Ishikawa (cell line): ENCODE data around the gene CCDC187.

Experiments used
- CEBPB ChIP-seq: IDR thresholded peaks from 2 replicates; pipeline ENCODE4 v1.6.1; 2012
- CREB1 ChIP-seq: IDR thresholded peaks from 2 replicates; pipeline ENCODE4 v1.6.1; 2012; ENCODE audit warnings: low read depth
- EGR1 ChIP-seq: IDR thresholded peaks from 2 replicates; pipeline ENCODE4 v1.6.1; 2012
- EP300 ChIP-seq: IDR thresholded peaks from 2 replicates; pipeline ENCODE4 v1.6.1; 2012; ENCODE audit warnings: borderline replicate concordance
- FOXM1 ChIP-seq: IDR thresholded peaks from 2 replicates; pipeline ENCODE4 v1.6.1; 2012; ENCODE audit warnings: low read depth, borderline replicate concordance
- NFIC ChIP-seq: IDR thresholded peaks from 2 replicates; pipeline ENCODE4 v1.6.1; 2012
- RAD21 ChIP-seq: IDR thresholded peaks from 2 replicates; pipeline ENCODE4 v1.6.1; 2012; ENCODE audit warnings: low read depth
- TAF1 ChIP-seq: IDR thresholded peaks from 2 replicates; pipeline ENCODE4 v1.6.1; 2012; ENCODE audit warnings: low read depth, mild to moderate bottlenecking
- TCF12 ChIP-seq: IDR thresholded peaks from 2 replicates; pipeline ENCODE4 v1.6.1; 2012; ENCODE audit warnings: low read depth
- TEAD4 ChIP-seq: IDR thresholded peaks from 2 replicates; pipeline ENCODE4 v1.6.1; 2012
- YY1 ChIP-seq: IDR thresholded peaks from 2 replicates; pipeline ENCODE4 v1.6.1; 2012; ENCODE audit warnings: low read depth
- ZBTB7A ChIP-seq: IDR thresholded peaks from 2 replicates; pipeline ENCODE4 v1.6.1; 2012; ENCODE audit warnings: low read depth
- TF ChIP-seq, protein P1 (sequence below): IDR thresholded peaks from 2 replicates; pipeline ENCODE4 v1.6.1; 2012
- TF ChIP-seq, protein P2 (sequence below): IDR thresholded peaks from 2 replicates; pipeline ENCODE4 v1.6.1; 2012
- TF ChIP-seq, protein P3 (sequence below): IDR thresholded peaks from 2 replicates; pipeline ENCODE4 v1.6.1; 2012; ENCODE audit warnings: low read depth, mild to moderate bottlenecking

CCDC187 gene

DNA sequence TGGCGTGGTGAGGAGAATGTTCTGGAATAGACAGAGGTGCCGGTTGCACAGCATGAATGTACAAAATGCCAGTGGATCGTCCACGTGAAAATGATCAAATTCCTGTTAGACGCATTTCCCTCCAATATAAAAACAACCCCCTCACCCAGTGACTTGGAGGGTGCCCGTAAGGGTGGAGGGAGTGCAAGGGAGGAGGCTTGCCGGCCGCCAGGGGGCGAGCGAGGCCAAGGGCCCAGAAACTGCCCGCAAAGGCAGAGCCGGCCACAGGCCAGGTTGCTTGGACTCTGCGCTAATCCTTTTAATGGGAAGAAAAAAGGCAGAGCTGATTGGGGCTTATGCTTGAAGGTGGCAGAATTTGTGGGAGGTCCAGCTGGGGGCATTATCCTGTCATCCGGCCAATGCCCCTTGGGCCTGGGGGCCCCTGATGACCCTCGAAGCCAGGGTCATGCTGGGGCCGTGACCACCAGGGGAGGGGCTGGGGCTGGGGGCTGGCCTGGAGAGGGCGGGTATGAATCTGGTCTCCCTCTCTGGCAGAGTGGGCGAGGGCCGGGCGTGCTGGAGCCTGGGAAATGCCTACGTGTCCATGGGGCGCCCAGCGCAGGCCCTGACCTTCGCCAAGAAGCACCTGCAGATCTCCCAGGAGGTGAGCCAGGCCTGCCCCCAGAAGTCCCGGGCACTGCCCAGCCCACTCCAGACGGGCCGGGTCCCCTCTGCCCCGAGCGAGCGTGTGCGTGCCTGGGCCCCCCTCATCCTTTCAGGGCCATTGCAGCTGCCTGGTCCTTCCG lies 35.5 kb upstream of the CCDC187 start:
- peak; percentile 68 for TF ChIP-seq RAD21
- TF ChIP-seq, protein P1, sequence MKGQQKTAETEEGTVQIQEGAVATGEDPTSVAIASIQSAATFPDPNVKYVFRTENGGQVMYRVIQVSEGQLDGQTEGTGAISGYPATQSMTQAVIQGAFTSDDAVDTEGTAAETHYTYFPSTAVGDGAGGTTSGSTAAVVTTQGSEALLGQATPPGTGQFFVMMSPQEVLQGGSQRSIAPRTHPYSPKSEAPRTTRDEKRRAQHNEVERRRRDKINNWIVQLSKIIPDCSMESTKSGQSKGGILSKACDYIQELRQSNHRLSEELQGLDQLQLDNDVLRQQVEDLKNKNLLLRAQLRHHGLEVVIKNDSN: no peak

DNA sequence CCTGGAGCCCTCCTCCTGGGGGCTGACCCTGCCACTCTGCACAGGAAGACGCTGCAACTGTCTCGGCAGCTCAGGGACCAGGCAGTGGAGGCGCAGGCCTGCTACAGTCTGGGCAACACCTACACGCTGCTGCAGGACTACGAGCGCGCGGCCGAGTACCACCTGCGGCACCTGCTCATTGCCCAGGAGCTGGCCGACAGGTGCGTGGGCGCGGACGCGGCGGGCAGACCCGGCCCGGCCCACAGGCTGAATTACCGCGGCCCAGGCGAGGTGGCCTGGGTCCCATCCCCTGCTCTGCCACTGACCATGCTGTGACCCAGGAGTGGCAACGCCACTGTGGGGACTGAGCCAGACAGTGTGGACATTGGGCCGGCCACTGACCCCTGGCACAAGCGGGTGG lies 34.6 kb upstream of the CCDC187 start:
- TF ChIP-seq TEAD4: no peak
- TF ChIP-seq NFIC: no peak
- TF ChIP-seq TCF12: no peak
- no peak for TF ChIP-seq EP300
- no peak for TF ChIP-seq FOXM1
- no peak for TF ChIP-seq CREB1
- TF ChIP-seq, protein P1: no peak
- TF ChIP-seq, protein P2, sequence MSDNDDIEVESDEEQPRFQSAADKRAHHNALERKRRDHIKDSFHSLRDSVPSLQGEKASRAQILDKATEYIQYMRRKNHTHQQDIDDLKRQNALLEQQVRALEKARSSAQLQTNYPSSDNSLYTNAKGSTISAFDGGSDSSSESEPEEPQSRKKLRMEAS: no peak

DNA sequence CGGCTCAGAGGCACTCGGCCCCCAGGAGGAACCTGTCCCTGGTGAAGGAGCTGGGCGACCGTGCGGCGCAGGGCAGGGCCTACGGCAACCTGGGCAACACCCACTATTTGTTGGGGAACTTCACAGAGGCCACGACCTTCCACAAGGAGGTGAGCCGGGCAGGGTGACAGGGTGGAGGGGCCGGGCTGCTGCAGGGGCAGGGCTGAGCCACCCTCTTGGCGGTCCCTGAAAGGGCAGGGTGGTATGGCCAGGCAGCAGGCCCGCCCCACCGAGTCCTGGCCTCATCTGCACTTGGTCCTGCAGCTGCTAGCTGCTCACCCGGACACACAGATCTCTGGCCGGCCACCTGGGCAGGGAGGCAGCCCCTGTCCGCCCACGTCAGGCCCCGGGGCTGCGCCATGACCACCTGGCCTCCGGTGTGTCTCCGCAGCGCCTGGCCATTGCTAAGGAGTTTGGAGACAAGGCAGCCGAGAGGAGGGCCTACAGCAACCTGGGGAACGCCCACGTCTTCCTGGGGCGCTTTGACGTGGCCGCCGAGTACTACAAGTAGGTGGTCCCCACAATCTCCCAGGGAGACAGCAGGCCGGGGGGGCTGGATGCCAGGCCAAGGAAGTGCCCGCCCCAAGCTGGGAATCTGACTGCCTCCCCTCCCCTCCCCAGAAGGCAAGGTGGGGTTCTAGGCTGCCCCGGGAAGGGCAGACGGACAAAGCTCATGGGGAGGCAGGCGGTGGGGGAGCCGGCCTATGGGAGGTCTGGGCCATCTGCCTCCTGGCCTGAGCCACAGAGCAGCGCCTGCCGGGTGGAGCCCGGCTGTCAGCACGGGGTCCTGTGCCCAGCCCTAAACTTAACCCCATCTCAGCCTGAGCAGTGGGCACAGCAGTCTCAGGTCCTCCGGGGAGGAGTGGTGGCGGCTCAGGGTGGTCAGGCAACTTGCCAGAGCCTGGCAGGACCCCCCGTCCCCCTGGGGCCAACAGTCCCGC lies 33.8 kb upstream of the CCDC187 start:
- TF ChIP-seq CREB1 (no peak), ZBTB7A (no peak), RAD21 (no peak), CEBPB (no peak), TAF1 (no peak), YY1 (no peak), NFIC (no peak), EGR1 (no peak), EP300 (no peak), TEAD4 (no peak), FOXM1 (no peak), TCF12 (no peak)
- TF ChIP-seq, protein P3, sequence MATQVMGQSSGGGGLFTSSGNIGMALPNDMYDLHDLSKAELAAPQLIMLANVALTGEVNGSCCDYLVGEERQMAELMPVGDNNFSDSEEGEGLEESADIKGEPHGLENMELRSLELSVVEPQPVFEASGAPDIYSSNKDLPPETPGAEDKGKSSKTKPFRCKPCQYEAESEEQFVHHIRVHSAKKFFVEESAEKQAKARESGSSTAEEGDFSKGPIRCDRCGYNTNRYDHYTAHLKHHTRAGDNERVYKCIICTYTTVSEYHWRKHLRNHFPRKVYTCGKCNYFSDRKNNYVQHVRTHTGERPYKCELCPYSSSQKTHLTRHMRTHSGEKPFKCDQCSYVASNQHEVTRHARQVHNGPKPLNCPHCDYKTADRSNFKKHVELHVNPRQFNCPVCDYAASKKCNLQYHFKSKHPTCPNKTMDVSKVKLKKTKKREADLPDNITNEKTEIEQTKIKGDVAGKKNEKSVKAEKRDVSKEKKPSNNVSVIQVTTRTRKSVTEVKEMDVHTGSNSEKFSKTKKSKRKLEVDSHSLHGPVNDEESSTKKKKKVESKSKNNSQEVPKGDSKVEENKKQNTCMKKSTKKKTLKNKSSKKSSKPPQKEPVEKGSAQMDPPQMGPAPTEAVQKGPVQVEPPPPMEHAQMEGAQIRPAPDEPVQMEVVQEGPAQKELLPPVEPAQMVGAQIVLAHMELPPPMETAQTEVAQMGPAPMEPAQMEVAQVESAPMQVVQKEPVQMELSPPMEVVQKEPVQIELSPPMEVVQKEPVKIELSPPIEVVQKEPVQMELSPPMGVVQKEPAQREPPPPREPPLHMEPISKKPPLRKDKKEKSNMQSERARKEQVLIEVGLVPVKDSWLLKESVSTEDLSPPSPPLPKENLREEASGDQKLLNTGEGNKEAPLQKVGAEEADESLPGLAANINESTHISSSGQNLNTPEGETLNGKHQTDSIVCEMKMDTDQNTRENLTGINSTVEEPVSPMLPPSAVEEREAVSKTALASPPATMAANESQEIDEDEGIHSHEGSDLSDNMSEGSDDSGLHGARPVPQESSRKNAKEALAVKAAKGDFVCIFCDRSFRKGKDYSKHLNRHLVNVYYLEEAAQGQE: no peak
- TF ChIP-seq, protein P1: no peak
- TF ChIP-seq, protein P2: no peak

DNA sequence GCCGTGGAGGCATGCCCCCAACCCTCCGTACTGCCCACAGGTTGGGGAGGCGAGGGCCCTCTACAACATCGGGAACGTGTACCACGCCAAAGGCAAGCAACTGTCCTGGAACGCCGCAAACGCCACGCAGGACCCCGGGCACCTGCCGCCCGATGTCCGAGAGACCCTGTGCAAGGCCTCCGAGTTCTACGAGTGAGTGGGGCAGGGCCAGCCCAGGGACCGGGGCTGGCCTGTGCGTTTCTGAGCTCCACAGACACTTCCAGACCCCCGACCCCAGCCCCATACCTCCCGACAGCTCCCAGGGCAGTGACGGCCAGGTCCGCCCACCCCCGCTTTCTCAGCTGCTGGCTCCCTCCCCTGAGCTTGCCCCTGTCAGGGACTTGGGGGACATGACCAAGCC lies 33.0 kb upstream of the CCDC187 start:
- TF ChIP-seq CEBPB (no peak), EP300 (no peak), EGR1 (no peak), FOXM1 (no peak), TEAD4 (no peak), RAD21 (no peak), CREB1 (no peak), NFIC (no peak), ZBTB7A (no peak), YY1 (no peak)
- TF ChIP-seq, protein P2: no peak
- TF ChIP-seq, protein P1: no peak

DNA sequence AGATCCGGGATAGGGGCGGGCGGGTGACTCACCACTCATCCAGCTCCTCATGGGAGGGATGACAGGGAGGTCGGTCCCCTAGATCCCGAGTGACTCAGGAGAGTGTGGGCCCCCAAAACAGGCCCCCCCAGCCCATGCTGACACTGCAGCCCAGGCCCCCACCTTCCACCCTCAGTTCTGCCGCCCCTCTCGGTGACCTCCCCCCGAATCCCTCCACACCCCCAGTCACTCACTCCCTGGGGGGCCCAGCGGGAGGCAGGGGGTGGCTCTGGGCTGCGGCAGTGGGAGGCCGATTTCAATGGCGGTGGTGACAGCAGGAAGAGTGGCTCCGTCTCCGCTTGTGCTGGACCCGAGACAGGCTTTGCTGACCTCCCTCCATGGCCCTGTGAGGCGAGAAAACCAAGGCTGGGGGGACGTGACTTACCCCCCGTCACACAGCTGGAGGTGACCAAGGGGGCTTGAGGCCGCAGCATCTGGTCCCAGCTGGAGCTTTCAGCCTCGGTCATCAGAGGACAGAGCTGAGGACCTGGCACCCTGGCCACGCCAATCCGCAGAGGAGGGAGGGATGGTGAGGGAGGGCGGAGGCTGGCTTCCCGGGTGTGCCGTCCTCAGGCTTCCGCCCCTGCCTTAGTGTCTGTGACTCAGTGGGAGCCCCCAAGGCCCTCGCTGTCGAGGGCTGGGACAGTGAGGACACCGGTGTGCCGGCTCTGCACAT lies 32.4 kb upstream of the CCDC187 start:
- TF ChIP-seq, protein P3: no peak
- no peak for TF ChIP-seq NFIC
- TF ChIP-seq YY1: no peak
- no peak for TF ChIP-seq TEAD4
